Stimulated activated CD8-positive, alpha-beta memory T cell treated with anti-CD3 and anti-CD28 coated beads, Interleukin-7, amount 100 ng/mL, for 48 hours (primary cell): Measurements from ENCODE around the gene IQCH.

Experiments used
- DNase-seq, 2 donors: peaks; one replicate each; pipeline ENCODE4 v3.0.0-alpha.2; 2020; ENCODE audit warnings: low read depth in 1 of 2; ENCODE audit errors: extremely low read depth in 1 of 2

The IQCH gene

DNA sequence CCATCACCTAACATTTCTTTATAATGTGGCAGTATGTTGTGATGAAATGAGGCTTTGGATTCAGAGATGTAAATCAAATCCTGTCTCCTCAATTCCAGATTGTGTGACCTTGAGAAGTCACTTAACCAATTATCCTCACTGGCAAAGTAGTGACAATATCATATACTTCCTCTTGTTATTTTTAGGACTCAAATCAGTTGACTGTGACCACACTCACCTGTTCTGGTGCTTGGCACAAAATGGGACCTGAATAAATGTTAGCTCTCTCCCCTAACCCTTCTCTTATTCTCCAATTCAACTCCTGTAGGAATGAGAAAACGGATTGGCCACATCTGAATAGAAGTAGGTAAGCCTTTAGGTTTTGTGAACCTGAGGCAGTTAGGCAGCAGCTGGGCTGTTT, 42.1 kb downstream of the IQCH start:
- DNase-seq, result no peak

DNA sequence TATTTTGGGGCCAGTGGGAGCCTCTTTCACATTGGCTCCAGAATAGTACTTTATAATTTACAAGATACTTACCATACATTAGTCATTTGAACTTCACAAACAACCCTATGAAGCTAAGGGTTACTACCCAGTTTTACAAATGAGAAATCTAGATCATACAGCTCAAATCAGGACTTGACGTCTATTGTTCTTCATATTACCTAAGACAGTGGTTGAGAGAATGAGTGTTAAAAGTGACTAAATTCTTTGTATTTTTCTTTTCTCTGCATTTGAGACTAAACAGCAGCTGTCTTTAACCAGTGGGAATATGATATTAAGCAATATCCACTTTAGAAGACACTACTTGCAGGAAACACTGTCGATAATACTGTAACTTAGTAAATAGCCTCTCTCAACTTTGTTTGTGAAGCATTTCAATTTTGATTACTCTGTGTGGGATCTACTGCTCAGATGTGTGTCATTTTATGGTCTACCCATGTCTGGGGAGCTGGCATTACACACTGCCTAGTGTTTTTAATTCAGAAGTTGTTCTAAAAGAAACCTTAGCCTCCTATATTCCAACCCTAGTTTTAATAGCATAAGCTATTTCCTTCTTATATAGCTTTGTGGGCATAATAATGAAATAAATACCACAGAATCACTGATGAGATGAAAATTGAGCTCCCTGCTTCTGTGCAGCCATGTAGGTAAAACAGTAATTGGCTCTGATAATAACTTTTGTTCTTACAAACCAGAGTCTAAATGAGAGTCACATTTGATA, 45.9 kb downstream of the IQCH start:
- DNase-seq, result no peak

DNA sequence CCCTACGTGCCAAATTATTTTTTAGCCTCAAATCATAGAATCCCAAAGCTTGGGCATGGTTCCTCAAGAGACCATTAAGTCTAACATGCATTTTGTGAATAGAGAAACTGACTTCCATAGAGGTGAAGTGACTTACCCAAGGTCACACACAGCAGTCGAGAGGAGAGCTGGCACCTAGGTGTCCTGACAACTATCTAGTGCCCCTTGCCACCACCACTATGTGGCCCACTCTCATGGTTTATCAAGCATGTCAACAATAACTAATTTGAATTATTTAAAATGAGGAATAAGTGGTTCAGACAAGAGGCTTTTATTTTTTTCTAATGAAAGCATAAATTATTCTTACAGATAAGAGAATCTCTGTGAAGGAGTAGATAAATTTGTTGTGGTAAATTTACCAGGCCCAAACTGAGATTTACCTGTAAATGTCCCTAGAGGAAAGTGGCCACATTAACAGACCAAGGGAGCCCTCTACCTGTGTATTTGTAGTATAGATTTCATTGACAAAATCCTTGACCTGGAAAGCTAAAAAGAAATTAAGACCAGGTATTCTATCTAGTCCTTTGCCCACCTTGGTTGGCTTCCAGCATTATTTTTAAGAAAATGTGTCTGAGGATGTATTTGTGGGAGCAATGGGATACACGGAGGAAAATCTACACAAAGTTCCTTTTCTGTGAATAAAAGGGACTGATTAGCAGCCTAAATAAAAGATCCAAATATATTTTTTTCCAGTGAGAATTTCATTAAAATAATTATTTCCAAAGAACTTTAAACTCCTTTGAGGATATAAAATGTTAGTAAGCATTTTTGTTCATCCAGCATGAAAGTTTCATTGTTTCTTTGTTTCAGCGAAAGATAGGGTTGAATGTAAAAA, 49.1 kb downstream of the IQCH start:
- DNase-seq, result no peak

DNA sequence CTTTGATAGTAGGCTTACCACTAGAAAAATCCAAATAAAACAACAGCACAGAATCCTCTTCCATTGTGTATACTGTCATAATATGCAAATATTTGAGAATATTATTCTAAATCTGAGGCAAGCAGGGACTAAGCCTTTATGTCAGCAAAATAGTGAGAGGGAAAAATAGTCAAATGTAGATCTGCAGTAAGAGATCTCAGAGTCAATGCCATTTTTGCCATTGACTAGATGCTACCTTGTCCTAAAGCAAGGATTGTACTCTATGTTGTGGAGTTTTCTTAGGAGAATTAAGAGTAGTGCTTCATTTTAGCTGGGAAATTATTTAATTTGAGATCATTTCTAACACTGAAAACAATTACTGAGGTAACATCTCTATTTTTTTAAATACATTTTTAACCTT, 50.2 kb downstream of the IQCH start:
- DNase-seq, result no peak

DNA sequence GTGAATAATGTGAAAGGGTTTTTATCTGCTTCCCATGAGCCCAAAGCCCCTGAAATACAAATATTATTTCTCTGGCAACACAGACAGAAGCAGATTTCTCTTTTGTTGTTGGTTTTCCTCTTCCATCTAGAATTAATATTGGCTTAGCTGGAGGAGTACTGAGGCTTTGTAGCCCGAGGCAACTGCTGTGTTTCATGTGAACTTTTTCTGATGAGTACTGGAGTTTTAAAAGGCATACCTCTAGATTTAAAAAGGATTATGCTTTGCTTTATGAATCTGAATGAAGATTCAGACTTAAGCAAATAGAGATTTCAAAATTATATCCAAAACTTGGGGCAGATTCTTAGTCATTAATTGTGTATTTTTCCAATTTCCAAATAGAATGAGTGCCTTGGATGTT, 50.9 kb downstream of the IQCH start:
- DNase-seq, result no peak

DNA sequence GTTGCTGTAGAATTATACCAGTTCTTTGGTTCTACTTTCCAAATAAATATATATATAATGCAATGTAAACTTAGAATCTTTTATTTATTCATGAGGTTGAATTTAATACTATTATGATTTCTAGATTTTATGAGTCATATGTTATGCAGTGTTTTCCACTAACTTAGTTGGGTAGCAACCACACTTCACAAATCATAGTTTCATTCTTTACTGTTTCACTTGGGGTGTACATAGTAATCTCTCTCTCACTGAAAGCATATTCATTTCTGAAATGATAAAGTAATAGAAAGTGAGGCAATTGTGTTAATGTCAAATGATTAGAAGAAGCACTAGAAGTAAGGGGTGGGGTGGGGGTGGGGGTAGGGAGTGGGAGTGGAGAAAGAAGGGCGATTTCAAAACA, 52.6 kb downstream of the IQCH start:
- DNase-seq, result no peak

DNA sequence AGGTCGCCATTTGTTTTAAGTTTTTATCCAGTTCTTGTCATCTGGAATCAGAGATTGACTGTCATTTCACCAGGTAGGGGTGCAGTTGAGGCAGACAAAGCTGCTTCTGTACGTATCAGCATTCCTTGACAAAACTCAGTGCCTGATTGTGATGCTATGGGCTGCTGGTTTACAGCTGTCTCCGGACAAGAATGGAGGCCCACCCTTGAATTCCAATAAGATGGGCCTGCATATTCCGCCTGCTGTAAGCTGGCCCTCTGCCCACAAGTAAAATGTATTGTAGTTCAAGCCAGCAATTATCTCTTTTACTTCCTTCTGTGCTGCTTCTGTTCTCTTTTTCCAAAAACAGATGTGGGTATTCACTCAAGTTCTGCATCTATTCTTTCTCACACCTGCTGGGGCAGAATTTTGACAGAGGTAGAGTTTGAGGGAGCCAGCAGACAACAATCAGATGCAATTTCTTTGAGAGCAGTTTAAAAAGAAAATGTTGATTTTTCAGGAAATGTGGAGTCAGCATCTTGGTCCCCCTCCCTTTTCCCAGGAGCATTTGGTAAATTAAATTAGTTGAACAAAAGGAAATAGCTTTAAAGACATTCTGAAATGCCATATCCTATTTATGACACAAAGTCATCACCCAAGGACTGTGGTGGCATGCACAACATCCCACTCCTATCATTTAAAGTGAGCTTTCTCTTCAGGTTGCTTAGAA, 53.5 kb downstream of the IQCH start:
- no peak for DNase-seq

DNA sequence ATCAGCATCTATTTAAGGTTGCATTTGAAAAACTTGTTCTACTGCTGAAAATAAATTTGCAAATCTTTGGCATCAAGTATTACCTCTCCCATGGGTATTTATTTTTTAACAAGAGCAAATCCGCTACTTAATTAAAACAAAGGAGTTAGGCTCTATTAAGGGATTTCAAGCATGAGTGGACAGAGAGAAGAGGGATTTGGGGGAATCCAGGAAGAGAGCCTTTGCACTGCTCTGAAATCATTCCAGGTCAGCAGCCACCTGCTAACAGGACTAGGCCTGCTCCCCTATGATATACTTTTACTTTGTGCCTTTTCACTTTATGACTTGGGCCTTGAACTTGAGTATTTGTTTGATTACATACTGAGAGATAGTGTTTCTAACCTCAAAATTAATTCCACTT, 57.1 kb downstream of the IQCH start:
- no peak for DNase-seq

DNA sequence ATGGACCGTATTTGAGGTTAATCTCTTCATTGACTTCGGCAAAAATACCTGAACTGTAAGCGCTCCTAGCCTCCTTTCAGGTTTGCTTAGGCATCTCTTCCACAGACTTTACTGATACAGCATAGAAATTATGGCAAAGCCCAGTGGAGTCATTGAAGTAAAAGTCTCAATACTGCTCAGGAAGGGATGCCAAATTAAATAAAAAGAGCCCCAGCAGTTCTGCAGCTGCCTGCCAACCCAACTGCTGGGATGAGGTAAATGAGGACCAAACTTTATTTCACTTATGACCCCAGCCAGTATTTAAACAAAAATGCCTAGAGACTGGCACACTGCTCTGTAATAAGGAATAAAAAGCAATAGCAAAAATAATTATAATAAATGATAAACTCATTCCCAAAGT, 65.4 kb downstream of the IQCH start:
- DNase-seq, result no peak

DNA sequence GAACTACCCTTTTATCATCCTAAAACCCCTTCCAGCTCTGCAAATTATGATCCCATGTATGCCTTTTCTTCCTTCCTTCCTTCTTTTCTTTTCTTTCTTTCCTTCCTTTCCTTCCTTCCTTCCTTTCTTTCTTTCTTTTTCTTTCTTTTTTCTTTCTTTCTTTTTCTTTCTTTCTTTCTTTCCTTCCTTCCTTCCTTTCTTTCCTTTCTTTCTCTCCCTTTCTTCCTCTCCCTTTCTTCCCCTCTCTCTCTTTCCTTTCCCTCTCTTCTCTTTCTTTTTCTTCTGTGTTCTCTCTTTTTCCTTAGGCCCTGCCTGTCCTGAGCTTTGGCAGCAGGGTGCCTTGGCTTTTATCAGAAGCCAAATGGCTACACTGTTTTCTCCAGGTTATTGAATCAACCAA, 66.8 kb downstream of the IQCH start:
- DNase-seq, result no peak

DNA sequence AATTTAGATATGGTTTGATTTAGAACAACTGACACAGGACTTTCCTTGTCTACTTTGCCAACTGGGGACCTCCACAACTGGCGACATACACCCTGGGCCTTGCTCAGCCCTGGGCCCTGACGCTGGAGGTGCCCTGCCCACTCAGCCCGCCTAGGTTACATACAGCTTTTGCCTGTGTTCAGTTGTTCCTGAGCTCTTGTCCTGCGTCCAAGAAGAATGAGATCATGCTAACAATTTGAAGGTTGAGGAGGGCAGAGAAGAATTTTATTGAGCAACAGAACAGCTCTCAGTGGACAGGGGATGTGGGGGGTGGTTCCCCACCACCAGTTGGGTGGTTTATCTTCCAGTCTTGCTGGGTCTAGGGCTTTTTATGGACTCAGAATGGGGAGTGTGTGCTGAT, 67.9 kb downstream of the IQCH start:
- DNase-seq, result no peak

DNA sequence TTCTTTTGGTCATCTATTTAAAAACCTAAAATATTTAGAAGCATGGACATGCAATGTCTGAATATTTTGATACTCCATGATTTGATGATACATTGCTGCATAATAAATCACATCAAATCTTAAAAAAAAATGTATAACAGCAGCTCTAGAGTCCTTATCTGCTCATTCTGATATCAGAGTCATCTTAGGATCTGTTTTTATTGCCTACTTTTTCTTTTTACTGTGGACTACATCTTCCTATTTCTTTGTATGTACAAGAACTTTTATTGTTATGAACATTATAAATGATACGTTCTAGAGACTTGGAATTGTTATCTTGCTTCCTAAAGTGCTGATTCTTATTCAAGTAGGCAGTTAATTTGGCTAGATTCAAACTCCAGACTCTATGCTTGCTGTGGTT, 72.7 kb downstream of the IQCH start:
- DNase-seq, result no peak

DNA sequence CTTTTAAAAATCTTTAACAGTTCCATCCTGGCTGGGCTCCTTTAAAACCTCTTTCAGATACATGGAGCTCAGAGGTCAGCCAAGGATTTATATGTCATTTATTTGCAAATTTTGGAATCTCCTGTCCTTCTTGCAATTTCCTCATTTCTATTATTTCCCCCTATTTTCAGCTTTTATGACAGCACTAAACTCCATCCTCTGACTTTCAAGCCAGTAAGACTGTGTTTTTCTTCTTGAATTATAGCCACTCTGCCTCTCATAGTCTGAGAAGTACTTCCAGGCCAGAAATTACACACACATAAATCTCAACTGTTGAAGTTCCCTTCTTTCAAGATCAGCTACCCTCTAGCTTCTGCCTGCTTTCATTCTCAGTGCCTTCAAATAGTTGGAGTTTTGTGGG, 73.2 kb downstream of the IQCH start:
- DNase-seq, result no peak

DNA sequence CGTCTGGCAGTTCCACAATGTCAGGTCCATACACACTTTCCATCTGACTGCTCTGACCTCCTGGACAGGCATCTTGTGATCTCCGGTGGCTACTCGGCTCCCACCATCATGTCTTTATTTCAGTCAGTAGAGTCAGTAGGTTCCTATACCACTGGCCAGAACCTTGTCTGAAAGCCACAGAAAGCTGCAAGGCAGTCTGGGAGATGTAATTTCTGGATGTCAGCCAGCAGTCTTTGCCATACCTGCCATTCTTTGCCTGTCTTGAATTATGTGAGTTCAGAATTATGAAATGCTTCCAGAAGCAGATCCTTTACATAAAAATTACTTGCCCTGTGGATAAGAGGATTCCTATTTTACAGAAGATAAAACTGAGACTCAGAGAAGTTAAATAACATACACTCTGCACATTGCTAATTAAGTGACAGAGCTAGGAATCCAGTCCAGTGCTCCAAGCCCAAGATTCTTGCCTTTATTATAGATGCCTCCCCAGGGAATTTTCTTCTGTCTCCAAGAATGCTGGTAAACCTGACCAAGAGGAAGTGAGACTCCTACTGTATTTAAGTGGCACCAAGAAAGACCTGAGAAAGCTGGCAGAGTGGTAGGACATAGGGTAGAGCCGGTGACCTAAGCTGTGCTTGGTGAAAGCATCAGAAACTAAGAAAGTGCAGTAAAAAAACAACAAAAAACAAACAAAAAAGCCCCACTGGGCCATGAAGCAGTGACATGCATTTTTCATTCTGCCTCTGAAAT, 75.6 kb downstream of the IQCH start:
- no peak for DNase-seq

DNA sequence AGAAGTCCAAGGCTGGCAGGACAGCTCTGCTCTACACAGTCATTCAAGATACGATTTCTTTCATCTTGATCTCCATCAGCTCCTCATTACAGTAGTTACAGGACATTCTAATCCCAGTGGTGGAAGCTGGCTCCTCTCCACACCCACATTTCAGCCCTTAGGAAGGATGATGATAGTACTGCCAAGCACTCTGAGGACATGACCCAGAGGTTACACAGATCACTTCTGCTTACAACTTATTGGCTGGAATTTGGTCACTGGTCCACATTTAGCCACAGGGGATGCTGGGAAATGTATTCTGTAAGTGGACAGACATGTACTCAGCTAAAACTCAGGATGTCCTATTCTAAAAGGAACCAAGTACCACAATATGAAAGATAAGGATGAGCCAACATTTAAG, 77.1 kb downstream of the IQCH start:
- DNase-seq, result no peak

DNA sequence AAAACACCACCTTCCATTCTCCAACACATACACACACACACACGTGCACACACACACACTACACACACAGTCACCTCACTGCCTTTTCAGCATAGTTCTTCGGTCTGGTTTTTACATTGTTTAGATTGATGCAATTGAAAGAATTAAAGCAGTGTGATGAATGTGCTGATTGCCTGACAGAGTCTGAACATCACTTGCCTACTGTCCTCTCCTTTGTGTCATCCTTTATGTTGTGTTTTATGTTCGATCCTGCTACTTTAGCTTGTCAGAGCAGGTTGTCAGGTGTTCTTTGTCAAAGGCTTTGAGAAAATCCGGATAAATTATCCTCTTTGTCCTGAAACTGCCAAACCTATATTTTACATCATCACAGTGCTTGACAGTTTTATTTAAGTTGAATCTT, 80.4 kb downstream of the IQCH start:
- no peak for DNase-seq

DNA sequence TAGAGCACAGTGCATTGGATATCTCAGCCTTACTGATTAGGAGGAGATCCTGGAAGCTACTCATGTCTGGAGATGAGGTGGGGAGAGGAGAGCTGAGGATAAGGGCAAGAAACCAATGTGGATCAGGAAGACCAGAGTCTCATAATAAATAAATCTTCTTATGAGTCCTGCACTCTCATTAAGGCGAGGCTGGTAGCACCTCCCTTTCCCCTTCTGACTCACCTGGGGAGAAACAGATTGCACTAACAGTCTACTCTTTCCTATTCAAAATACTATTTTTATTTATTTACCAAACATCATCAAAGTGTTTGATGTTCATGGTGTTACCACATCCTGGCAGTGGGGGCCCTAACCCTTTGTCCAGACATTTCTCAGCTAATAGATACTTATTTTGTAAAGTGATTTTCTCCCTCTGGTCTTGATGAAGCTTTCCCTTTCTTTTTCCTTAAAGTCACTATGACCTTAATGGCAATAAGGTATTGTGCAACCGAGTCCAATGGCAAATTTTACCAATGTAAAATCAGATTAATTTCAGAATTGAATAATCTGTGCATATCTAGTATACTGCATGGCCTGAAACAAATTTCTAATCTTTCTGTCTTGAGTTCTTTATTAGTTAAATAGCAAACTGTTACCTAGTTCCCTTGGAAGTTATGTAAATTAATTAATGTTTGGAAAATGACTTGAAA, 81.1 kb downstream of the IQCH start:
- DNase-seq, result no peak

DNA sequence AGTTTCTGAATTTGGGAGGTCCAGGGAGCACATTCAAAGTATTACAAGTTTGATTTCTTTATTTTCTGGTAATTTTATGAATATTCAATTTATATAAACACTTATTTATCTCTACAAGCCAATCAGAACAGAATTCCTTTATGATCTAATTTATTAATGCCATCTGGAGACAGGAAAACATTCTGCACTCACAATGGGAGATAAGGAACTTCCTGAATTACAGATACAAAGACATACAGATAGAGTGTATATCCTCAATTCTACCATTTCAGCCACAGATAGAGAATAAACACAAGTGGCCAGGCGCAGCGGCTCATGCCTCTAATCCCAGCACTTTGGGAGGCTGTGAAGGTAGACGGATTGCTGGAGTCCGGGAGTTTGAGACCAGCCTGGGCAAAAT, 86.0 kb downstream of the IQCH start:
- no peak for DNase-seq

DNA sequence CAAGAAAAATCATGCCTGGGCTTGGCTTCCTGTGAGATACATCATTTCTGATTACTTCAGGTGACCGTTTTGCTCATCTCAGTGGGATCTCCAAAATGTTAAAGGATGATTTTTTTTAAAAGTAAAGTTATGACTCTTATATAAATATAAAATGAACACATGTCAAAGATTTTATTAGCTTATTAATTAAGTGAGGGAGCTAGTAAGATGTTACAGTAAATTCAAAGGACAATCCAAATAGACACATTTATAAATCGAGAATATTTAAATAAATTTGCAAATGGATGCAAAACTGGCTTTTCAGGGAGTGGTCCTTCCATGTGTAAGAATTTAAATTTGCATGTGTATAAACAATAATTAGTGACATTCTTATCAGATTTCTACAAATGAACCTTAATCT, 87.0 kb downstream of the IQCH start:
- no peak for DNase-seq

DNA sequence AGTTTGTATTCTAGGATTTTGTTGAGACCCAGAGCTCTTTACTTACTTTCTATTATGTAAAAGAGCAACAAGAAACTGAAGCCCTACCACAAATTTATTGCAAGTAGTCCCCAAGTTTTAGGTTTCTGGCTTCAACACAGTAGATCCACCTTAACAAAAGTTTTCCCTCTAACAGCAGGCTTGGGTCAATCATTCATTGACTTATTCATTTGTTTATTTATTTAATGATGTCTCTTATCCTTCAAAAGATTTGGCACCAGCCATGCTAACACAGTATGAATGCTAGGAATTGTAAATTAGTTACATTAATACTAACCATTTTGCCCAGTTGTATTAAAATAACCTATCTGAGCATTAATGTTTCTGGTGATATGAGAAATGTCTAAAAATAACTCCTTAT, 88.6 kb downstream of the IQCH start:
- DNase-seq, result no peak

DNA sequence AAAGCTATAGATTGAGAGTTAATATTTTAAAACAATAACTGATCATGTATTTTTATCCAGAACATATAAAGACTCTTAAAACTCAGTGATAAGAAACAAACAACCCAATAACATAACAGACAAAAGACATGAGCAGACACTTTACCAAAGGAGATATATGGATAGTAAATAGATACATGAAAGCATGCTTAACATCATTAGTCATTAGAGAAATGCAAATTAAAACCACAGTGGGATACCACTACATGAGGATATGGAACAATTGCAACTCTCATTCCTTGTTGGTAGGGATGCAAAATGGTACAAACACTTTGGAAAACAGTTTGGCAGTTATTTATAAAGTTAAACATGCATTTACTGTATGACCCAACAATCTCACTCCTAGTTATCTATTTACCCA, 95.0 kb downstream of the IQCH start:
- no peak for DNase-seq
